Gastrocnemius medialis (tissue), 4 donors: ENCODE measurements around the gene TSPAN1.
"Not testable (repeated sequence)": the region's sequence is repeated elsewhere in the genome, so short reads cannot be mapped to it uniquely, and the experiment has no call there.

Experiments used
- POLR2A ChIP-seq, 2 donors: fragments of 450-650 bp; IDR thresholded peaks; one replicate each; pipeline ENCODE4 v1.6.1; 2017; ENCODE audit warnings: antibody characterized with exemption in 2 of 2, mild to moderate bottlenecking in 2 of 2, moderate library complexity in 2 of 2
- TF ChIP-seq, protein P1 (sequence below), 5 experiments: fragments of 450-650 bp in 3 of 5; fragments of 200-600 bp in 2 of 5; sonication (generic) in 2 of 5; IDR thresholded peaks in 4 of 5; conservative IDR thresholded peaks in 1 of 5; 1 replicate in 4 of 5; 2 replicates in 1 of 5; pipeline ENCODE4 v1.5.1; 2016 to 2019; ENCODE audit warnings: antibody characterized with exemption in 5 of 5, mild to moderate bottlenecking in 3 of 5, moderate library complexity in 3 of 5

DNA sequence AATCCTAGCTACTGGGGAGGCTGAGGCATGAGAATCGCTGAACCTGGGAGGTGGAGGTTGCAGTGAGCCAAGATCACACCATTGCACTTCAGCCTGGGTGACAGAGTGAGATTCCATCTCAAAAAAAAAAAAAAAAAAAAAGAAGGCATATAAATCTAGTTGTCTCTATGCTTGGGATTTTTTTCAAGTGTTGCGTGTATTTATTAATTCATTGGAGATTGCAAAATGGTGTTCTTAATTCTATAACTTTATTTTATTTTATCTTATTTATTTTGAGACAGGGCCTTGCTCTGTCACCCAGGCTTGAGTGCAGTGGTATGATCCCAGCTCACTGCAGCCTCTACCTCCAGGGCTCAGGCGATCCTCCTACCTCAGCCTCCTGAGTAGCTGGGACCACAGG lies 56.3 kb downstream of the TSPAN1 start:
- TF ChIP-seq, protein P1, sequence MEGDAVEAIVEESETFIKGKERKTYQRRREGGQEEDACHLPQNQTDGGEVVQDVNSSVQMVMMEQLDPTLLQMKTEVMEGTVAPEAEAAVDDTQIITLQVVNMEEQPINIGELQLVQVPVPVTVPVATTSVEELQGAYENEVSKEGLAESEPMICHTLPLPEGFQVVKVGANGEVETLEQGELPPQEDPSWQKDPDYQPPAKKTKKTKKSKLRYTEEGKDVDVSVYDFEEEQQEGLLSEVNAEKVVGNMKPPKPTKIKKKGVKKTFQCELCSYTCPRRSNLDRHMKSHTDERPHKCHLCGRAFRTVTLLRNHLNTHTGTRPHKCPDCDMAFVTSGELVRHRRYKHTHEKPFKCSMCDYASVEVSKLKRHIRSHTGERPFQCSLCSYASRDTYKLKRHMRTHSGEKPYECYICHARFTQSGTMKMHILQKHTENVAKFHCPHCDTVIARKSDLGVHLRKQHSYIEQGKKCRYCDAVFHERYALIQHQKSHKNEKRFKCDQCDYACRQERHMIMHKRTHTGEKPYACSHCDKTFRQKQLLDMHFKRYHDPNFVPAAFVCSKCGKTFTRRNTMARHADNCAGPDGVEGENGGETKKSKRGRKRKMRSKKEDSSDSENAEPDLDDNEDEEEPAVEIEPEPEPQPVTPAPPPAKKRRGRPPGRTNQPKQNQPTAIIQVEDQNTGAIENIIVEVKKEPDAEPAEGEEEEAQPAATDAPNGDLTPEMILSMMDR (IDR thresholded peaks at IDR 0.05 in 4 of 5, conservative IDR thresholded peaks at IDR 0.05 in 1 of 5) = not testable (repeated sequence)
- not testable (repeated sequence) for TF ChIP-seq POLR2A (IDR thresholded peaks at IDR 0.05)
